Suppressor macrophage treated with lipopolysaccharide for 4 hours (primary cell): ENCODE measurements around the gene SPATA31C2.
"Not testable (repeated sequence)": the region's sequence is repeated elsewhere in the genome, so short reads cannot be mapped to it uniquely, and the experiment has no call there.

Source experiments
- DNase-seq: peaks from one replicate; pipeline ENCODE4 v3.0.0-alpha.2; 2020

Gene SPATA31C2

DNA sequence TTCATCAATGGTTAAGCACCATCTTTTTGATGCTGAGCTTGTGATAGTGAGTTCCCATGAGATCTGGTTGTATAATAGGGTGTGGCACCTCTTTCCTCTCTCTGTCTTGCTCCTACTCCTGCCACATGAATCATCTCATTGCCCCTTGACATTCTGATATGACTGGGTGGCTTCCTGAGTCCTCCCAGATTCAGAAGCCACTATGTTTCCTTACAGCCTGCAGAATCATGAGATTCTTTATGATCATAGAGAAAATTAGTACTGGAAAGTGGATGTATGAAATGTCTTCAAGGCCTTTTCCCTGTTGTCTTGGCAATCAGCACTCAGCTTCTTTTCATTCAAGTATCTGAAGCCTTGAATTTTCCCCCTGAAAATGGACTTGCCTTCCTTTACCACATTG lies 14.9 kb downstream of the SPATA31C2 start:
- not testable (repeated sequence) for DNase-seq

- DNase-seq, result not testable (repeated sequence)
Measured at GRCh38 chr9:88118121-88118520, 20.2 kb downstream of the SPATA31C2 start.

DNA sequence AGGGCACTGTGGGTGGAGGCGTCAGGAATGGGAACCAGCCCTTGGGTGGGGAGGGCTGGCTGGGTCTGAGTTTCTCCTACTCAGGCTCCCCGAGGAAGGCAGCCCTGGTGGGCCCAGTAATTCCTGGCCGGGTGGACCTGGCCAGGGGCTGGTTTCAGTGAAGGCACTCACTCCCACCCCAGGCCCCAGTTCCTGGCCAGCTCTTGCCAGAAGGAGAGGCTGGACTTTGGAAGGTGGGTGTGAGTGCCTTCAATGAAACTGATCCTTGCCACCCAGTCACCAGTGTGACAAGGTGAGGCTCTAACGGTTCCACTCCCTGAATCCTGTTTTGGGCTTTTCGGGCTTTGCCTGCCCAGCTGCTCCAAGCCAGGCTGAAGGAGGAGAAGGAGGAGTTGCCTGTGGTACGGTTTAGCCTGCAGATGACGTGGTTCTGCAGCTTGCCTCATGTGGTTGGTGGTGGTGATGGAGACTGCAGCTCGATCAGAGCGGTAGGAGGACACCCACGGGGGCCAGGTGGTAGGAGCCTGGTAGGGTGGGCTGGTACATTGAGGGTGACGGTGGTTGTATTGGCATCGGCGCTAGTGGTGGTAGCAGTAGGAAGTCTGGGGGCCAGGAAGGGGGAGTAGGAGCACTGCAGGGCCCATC lies 23.2 kb downstream of the SPATA31C2 start:
- DNase-seq, result not testable (repeated sequence)

- DNase-seq, result not testable (repeated sequence)
Measured at GRCh38 chr9:88114283-88114967, 23.9 kb downstream of the SPATA31C2 start.

DNA sequence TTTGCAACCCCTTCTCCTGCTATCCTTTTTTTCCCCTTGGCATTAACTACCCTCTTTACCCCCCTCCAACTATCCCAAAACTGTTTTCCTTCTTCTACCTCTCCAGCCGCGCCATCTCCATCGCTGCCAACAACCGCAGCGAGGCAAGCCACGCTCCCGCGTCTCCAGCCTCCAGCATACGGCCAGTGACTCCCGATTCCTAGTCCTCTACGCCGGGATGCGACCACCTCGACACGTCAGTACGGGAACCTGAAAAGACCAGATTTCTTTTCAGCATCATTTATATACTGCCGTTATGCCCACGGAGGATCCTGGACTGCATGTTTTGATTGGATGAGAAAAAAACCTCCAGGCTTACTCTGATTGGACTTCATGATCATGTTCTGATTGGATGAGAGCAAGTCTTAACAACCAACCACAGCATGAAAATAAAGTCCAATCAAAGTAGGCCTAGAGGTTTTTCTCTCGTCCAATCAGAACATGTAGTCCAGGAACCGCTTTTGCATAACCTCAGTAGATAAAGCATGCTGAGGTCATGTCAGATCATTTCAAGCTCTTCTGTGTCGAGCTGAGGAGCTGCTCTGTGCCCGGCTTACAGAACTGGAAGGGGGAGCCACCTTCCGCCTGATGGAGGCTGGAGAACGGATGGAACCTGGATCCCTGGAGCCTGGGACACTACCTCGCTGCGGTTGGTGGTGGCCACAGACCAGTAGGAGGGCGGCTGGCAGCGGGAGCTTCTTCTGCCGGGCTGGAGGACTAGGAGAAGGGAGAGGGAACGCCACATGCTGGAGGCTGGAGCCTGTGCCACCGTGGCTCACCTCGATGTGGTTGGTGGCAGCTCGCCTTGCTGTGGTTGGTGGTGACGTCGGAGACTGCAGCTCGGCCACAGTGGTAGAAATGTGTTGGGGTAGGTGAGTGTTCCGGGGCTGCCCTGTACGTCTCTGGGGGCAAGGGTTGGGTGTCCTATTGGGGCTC lies 24.8 kb downstream of the SPATA31C2 start:
- DNase-seq, result not testable (repeated sequence)

- DNase-seq, result no peak
Measured at GRCh38 chr9:88110026-88110425, 28.2 kb downstream of the SPATA31C2 start.

GRCh38 chr9:88108779-88109178 lies 29.5 kb downstream of the SPATA31C2 start:
- no peak for DNase-seq

DNA sequence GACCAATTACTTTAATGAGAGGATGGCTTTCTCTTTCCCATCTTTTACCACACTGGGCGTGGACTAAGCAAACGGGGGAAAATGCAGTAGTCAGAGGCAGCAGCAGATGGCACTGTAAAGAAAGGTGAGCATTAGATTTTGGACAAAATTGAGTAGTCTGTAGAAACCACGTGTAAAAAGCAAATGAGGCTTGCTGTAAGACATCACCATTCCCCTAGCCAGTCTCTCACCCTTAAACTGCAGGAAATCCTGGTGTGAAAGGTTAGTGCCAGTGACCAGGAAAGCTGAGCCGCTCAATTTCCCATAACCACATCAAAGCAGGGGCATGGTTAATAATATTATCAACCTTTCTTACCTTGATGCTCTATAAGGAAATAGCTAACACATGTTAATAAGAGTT lies 31.8 kb downstream of the SPATA31C2 start:
- DNase-seq, result peak; percentile 8

- DNase-seq, result peak; percentile 5
Measured at GRCh38 chr9:88092797-88093331, 45.4 kb downstream of the SPATA31C2 start.

- no peak for DNase-seq
Measured at GRCh38 chr9:88090151-88090581, 48.1 kb downstream of the SPATA31C2 start.

DNA sequence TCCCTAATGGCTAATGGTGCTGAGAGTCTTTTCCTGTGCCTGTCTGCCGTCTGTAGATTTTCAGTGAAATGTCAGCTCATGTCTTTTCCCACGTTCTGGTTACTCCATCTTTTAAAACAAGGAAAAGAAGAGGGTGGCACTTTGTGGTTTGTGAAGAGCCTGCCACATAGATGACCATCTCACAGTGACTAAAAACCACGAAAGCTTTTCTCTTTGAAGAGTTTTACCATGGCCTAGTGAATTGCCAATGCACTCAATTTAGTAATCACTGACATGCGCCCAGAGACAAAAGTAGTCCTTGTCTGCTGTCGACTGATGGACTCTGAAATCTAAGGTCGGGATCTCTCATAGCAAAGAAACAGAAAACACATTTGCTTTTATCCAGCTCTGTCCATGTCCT lies 50.4 kb downstream of the SPATA31C2 start:
- no peak for DNase-seq

- DNase-seq, result no peak
Measured at GRCh38 chr9:88085476-88085875, 52.8 kb downstream of the SPATA31C2 start.

- no peak for DNase-seq
Measured at GRCh38 chr9:88084357-88085183, 53.7 kb downstream of the SPATA31C2 start.
